Measurements from ENCODE around the gene ASXL1. TPM values are rescaled to one million over a fixed set of nuclear protein-coding genes. Genes with fewer than 3 reads are reported as not detected.
"Not testable (repeated sequence)": the region's sequence is repeated elsewhere in the genome, so short reads cannot be mapped to it uniquely, and the experiment has no call there.

The ASXL1 gene
- total and polyA plus RNA-seq, 4 donors = 24.2 to 96.4 (median 44.4) TPM

- WGBS, 2 donors = 60 to 74% methylated on average over 2 of the region's 2 CpGs
- DNase-seq (no peak), ATAC-seq (ENCODE audit: insufficient read depth, low FRiP score) (no peak)
- no peaks in the 10 kb centered on the region for H3K27me3 ChIP-seq (ENCODE audit: control insufficient read depth in 3 of 3, insufficient read depth in 3 of 3, low read length in 2 of 3)
- H3K4me1 ChIP-seq (ENCODE audit: control insufficient read depth in 5 of 5, insufficient read depth in 5 of 5, low read length in 5 of 5) = peaks cover 0 to 14% (median 5%) of the 10 kb centered on the region in 5 donors
- no peak overlapping the region for H3K4me3 ChIP-seq
- no peaks in the 10 kb centered on the region for H3K36me3 ChIP-seq (ENCODE audit: control insufficient read depth in 4 of 4, insufficient read depth in 4 of 4, low read length in 4 of 4)
- TF ChIP-seq, protein P1, sequence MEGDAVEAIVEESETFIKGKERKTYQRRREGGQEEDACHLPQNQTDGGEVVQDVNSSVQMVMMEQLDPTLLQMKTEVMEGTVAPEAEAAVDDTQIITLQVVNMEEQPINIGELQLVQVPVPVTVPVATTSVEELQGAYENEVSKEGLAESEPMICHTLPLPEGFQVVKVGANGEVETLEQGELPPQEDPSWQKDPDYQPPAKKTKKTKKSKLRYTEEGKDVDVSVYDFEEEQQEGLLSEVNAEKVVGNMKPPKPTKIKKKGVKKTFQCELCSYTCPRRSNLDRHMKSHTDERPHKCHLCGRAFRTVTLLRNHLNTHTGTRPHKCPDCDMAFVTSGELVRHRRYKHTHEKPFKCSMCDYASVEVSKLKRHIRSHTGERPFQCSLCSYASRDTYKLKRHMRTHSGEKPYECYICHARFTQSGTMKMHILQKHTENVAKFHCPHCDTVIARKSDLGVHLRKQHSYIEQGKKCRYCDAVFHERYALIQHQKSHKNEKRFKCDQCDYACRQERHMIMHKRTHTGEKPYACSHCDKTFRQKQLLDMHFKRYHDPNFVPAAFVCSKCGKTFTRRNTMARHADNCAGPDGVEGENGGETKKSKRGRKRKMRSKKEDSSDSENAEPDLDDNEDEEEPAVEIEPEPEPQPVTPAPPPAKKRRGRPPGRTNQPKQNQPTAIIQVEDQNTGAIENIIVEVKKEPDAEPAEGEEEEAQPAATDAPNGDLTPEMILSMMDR (IDR thresholded peaks at IDR 0.05; ENCODE audit: control extremely low read depth, extremely low read depth) = no peak
- H3K9ac ChIP-seq (ENCODE audit: insufficient read depth in 1 of 2, low read length in 2 of 2) = peak overlapping the region in 1 of 2 donors; percentile 23
- H3K27ac ChIP-seq (ENCODE audit: low read depth in 1 of 2, low read length in 1 of 2) = no peak overlapping the region
- H3K9me3 ChIP-seq (ENCODE audit: control insufficient read depth in 4 of 4, insufficient read depth in 3 of 4, low read length in 3 of 4) = peaks cover 0 to 5% (median 0%) of the 10 kb centered on the region in 4 donors
Measured at GRCh38 chr20:32354592-32355416, 3.3 kb upstream of the ASXL1 start.

DNA sequence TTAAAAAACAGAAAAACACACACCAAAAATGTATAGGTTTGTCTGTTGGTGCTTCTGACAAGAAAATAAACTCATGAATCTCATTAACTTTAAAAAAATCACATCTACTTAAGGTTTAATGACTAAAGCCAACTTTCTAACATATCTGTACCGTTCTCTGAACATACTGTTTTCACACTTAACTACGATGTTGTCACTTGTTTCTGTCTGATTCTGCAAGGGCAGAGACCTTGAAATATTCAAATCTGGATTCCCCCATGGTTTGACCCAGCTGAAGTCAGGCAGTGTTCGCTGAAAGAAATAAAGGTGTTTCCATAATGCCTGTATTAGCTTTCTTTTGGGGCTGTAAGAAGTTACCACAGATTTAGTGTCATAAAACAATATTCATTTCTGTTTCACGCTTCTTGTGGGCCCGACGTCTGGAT, 2.7 kb upstream of the ASXL1 start:
- TF ChIP-seq, protein P1 (IDR thresholded peaks at IDR 0.05; ENCODE audit: control extremely low read depth, extremely low read depth) = no peak
- H3K4me3 ChIP-seq = no peak overlapping the region
- no peaks in the 10 kb centered on the region for H3K36me3 ChIP-seq (ENCODE audit: control insufficient read depth in 4 of 4, insufficient read depth in 4 of 4, low read length in 4 of 4)
- H3K9ac ChIP-seq (ENCODE audit: insufficient read depth in 1 of 2, low read length in 2 of 2) = no peak overlapping the region
- no peaks in the 10 kb centered on the region for H3K27me3 ChIP-seq (ENCODE audit: control insufficient read depth in 3 of 3, insufficient read depth in 3 of 3, low read length in 2 of 3)
- no peak overlapping the region for H3K27ac ChIP-seq (ENCODE audit: low read depth in 1 of 2, low read length in 1 of 2)
- H3K4me1 ChIP-seq (ENCODE audit: control insufficient read depth in 5 of 5, insufficient read depth in 5 of 5, low read length in 5 of 5) = peaks cover 0 to 14% (median 6%) of the 10 kb centered on the region in 5 donors
- DNase-seq (no peak), ATAC-seq (ENCODE audit: insufficient read depth, low FRiP score) (no peak)
- H3K9me3 ChIP-seq (ENCODE audit: control insufficient read depth in 4 of 4, insufficient read depth in 3 of 4, low read length in 3 of 4) = peaks cover 0 to 5% (median 0%) of the 10 kb centered on the region in 4 donors
- 84 to 91% methylated on average over 6 of the region's 6 CpGs for WGBS, 2 donors

DNA sequence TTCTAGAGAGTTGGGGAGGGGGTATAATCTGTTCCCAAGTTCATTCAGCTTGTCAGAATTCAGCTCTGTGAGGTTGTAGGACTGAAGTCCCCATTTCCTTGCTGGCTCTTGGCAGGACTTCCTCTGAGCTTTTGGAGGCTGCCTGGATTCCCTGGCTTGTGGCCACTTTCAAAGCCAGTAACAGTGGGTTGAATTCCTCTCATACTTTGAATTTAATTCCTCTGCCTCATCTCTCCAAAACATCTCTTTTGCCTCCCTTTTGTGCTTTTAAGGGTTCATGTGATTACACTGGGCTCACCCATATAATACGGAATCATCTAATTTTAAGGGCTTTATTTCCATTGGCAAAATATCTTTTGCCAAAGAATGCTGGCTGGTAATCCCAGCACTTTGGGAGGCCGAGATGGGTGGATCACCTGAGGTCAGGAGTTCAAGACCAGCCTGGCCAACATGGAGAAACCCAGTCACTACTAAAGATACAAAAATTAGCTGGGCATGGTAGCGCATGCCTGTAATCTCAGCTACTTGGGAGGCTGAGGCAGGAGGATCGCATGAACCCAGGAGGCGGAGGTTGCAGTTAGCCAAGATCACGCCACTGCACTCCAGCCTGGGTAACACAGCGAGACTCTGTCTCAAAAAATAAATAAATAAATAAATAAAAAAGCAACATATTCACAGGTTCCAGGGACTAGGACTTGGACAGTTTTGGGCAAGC, 2.1 kb upstream of the ASXL1 start:
- WGBS, 2 donors = 88 to 92% methylated on average over 7 of the region's 7 CpGs
- not testable (repeated sequence) for H3K27me3 ChIP-seq (ENCODE audit: control insufficient read depth in 3 of 3, insufficient read depth in 3 of 3, low read length in 2 of 3); DNase-seq; ATAC-seq (ENCODE audit: insufficient read depth, low FRiP score); H3K36me3 ChIP-seq (ENCODE audit: control insufficient read depth in 4 of 4, insufficient read depth in 4 of 4, low read length in 4 of 4); H3K9me3 ChIP-seq (ENCODE audit: control insufficient read depth in 4 of 4, insufficient read depth in 3 of 4, low read length in 3 of 4); H3K27ac ChIP-seq (ENCODE audit: low read depth in 1 of 2, low read length in 1 of 2); H3K4me3 ChIP-seq
- Histone ChIP-seq H3K4me1 (ENCODE audit: control insufficient read depth in 5 of 5, insufficient read depth in 5 of 5, low read length in 5 of 5) (peaks cover 0 to 14% (median 7%) of the 10 kb centered on the region in 5 donors), H3K9ac (ENCODE audit: insufficient read depth in 1 of 2, low read length in 2 of 2) (peak overlapping the region in 1 of 2 donors; percentile 83)

Measured in lung (tissue), 12 donors.